ENCODE data around the gene KIF1A.
"Not testable (repeated sequence)": the region's sequence is repeated elsewhere in the genome, so short reads cannot be mapped to it uniquely, and the experiment has no call there.

The KIF1A gene

DNA sequence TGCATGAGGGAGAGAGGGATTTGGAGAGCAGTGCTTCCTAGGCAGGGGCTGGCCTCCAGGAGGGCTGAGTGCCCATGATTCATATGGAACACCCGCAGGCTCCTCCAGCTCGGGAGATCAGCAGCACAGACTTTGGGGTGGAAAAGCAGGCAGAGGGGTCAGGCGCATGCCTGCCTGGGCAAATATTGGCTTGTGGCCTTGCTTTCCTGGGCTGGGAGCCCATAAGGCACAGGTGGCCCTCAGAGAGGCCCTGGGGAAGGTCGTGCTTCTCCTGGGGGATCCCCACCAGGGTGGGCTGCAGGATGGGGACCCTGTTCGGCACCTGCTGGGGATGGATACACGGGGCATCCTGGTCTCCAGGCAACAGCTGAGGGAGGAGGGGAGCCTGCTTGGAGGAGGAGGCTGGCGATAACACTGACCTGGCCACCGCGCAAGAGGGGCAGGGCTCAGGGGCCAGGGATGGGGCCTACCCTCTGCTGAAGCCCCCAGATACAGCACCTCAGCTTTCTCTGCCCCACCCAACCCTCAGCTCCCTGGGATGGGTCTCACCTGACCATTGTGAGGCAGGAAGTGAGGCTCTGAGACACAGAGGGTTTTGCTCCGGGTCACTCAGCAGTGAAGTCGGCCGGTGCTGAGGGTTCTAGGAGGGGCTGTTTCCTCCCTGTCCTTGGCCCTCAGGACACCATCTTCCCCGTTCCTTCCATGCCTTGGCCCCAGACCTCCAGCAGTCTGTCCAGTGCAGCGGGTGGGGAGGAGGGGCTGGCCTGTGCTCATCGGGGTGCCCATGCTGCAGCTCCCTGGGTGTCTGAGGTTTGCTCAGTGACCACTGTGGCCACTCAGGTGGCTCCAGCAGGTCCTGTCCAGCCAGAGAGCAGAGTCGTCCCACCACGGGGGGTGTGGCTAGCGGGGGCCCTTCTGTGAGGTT lies 116.3 kb downstream of the KIF1A start:
- DNase-seq (ENCODE audit: low read depth in 2 of 2), result no peak

DNA sequence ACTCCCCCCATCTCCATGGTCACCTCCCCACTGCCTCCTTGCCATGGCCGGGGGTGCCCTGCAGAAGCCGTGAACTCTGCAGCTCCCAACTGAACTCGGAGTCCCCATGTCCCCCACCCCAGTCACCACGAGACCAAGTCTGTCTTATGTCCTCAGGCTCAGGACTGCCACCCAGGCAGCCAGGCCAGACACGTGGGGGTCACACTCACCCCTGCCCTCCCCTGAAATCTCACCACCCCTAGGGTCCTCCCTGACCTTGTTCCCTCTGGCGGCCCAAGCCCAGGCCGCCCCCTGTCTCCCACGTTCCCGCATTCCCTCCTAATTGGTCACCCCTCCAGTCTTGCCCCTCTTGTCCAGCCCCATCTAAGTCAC lies 117.4 kb downstream of the KIF1A start:
- no peak for DNase-seq (ENCODE audit: low read depth in 2 of 2)

DNA sequence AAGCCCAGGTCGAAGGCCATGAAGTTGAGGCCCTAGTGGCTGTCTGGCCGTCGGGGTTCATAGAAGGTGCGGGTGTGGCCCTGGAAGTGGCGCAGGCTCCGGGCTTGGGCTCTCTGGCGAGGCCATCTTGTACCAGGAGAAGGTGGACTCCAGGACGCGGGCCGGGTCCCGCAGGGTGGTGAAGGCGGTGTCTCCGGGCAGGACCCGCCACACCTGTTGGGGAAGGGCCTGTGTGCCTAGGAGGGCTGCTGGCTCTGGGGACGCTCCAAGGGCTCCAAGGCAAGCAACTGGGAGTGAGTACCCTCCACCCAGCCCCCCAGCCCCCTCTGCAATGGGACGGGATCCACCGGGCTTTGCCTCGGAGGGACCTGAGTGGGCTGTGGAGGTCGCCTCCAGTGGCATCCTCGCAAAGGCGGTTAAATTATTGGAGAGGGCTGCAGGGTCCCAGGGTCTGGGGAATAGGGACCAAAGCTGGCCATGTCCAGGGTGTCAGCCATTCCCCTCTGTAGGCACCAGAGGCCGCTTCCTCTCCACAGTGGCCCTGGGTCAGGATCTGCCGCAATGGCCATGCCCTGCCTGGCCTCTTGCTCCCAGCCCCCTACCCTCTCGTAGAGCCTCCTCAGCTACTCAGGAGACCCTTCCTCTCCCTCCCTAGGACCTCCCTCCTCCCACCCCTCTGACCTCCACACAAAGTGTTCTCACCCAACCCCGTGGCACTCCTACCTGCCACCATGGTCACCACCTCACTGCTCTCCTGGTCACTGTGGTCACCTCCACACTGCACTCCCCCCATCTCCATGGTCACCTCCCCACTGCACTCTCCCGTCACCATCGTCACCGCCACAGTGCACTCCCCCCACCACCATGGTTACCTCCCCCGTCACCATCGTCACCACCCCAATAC lies 118.0 kb downstream of the KIF1A start:
- no peak for DNase-seq (ENCODE audit: low read depth in 2 of 2)

DNA sequence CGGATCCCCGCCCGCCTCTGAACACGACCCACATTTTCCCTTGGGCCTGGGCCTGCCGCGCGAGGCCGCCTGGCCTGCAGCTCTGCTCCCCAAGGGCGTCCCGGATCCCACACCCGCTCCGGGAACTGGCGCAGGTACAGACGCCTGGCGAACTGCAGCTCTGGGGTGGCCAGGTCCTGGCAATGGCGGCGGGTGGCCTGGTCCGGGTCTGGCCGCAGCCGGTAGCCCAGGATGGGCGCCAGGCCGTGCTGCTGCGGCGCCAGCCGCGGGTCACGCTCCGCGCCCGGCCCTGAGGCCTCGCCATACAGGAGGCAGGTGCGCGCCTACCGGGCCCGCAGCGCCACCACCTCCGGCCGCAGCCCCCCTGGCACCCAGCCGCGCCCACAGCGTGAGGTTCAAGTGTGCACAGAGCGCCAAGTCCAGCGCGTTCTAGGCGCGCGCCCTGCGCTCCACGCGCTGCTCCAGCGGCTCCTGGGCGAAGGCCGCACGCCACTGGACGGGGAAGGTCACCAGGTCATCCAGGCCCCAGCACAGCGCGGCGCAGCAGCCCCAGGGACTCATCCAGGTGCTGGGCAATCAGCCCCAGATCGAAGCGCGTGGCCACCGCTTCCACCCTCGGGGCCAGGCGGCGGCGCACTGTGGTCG lies 118.8 kb downstream of the KIF1A start:
- no peak for DNase-seq (ENCODE audit: low read depth in 2 of 2)

DNA sequence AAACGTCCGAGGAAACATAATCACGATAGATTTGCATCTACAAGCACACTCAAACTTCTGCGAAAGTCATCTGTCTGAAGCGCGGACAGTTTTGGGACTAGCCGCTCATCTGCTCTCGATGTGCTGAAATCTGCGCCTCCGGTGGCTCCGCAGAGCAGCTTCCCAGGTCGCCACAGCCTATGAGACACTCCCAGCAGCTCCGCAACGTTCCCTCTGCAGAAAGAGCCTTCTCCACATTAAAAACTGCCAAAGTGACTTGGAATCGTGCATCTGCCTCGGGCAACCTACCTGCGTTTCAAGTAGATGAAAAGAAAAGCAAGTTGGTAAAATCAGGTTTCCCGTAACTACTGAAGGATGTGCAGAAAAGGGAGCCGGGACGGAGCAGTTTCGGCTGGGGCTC lies 119.4 kb downstream of the KIF1A start:
- not testable (repeated sequence) for DNase-seq (ENCODE audit: low read depth in 2 of 2)

DNA sequence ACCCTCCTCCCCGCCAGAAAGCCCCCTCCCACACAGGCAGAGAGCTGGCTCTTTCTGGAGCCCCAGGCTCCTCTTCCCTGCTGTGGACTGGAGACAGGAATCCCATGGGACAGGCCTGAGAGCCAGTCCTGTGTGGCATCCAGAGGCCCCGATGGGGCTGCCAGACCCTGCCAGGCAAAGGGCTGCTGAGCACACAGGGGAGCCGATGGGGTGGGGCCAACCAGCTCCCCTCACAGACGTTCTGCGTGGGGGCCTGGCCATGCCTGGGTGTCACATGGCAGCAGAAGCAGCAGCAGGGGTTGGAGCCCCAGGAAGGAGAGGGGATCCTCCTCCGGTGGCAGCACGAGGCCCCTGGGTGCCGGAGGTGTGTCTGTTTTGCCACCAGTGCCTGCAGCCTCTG lies 120.2 kb downstream of the KIF1A start:
- DNase-seq (ENCODE audit: low read depth in 2 of 2), result not testable (repeated sequence)

DNA sequence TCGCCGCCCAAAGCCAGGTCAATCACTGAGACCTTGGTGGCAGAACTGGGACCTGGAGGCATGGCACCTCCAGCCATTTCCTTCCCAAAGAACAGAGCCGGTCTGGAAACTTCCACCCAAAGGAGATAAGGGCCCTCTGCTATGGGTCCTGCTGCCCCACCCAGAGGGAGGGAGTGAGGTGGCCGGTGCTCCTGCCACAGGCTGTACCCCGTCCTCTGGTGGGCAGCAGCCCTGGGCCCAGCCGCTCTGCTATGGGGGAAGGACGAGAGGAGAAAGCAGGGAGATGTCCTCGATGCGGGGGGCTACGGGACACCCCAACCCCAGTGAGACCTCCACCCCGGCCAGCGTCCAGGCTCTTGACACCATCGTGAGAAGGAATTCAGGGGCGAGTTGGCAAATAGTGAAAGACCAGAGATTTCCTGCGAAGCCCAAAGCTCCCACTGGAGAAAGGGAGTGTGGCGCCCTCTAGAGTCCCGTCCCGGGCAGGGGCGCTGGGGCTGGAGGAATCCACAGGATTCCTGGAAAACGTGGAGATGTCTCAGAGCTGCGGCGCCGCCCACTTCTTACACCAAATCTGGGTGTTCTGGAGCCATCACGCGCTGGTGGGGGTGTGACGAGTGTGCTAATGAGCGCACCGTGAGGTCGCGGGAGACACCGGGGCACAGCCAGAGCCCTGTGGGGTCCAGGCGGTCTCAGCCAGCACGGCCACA lies 121.0 kb downstream of the KIF1A start:
- DNase-seq (ENCODE audit: low read depth in 2 of 2), result not testable (repeated sequence)

DNA sequence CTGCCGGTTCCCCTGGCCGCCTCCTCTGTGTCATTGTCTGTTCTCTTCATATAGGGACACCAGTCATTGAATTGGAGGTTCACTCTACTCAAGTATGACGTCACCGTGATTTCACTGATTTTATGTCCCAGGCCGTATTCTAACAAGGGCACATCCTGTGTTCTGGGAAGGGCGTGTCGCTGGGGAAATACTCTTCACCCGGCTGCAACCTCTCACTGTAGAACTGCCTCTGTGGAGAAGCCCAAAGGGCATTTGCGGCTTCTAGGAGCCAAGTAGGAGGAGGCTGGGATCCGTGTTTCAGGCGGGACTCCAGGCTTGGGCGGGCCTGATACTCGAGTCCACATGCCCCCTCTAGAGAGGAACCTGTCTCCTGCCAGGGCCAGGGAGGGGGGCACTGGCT lies 123.5 kb downstream of the KIF1A start:
- DNase-seq (ENCODE audit: low read depth in 2 of 2), result not testable (repeated sequence)

DNA sequence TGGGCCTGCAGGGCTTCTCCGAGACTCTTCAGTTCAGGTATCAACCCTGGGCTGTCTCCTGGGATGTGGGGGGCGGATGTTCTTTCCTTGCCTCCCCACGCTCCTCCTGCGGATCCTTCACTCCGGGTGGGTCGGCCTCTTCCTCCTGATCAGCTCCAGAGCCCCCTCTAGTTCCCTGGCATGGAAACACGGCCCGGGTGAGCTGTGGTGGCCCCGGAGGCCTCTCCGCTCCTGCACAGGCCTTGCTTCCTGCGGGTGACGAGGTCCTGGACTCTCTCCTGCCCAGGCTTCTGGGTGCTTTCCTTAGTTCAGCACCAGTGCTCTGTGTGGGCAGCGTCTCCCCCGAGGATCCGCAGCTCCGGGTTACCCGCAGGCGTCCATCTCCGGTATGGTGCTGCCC lies 124.4 kb downstream of the KIF1A start:
- DNase-seq (ENCODE audit: low read depth in 2 of 2), result not testable (repeated sequence)

DNA sequence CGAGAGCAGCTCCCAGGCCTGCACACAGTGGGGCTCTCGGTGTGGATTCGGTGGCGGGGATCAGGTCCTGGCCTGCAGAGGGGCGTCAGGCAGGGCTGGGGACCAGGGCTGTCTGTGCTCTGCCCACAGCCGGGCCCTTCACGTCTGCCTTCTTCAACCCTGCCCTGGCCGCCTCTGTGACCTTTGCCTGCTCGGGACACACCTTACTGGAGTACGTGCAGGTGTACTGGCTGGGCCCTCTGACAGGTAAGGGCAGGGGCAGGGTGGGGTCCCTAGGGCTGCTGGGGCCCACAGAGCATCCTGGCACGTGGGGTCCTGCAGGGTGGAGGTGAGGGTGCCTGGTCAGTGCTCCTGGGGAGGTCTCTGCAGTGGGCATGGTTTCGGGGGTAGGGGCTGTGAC lies 125.7 kb downstream of the KIF1A start:
- not testable (repeated sequence) for DNase-seq (ENCODE audit: low read depth in 2 of 2)

DNA sequence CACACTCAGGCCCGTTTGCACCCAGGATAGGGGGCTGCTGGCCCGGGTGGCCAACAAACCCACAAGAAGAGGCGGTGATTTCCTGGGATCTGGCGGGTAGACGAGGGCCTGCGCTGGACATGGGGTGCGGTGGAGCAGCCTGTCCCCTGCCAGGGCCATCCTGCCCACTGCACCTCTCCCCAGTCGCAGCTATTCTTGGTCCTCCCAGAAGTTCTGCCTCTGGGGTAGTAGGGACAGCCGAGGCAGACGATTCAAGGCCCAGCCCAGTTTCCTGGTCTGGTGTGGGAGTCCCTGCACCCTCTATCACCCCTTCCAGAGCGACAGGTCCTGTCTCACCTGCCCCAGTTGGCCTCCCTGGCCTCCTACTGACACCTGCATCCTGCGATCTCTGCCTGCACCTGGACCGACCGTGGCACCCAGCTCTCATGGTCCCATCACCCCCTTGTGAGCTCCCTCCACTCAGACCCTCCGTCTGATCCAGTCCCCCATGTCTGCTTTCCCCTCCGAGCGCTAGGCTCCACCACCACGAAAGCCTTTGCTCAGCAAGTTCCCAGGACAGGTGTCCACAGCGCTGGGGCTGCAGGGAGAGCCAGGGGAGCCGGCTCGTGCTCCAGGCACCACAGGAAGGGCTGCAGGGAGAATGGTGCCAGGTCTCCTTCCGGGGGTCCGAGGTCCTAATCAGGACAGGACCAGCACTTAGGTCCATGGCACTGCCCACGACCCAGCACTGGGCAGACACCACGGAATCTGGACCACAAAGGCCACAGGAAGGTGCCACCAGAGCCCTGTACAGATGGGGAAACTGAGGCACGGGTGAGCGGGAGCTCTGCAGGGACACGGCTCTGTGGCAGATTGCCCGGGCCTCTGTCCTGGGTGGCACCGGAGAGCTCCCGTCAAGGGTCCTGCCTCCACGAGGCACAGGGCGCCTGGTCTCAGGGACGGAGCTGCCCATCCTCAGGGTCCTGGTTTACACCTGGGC lies 127.1 kb downstream of the KIF1A start:
- DNase-seq (ENCODE audit: low read depth in 2 of 2), result not testable (repeated sequence)

DNA sequence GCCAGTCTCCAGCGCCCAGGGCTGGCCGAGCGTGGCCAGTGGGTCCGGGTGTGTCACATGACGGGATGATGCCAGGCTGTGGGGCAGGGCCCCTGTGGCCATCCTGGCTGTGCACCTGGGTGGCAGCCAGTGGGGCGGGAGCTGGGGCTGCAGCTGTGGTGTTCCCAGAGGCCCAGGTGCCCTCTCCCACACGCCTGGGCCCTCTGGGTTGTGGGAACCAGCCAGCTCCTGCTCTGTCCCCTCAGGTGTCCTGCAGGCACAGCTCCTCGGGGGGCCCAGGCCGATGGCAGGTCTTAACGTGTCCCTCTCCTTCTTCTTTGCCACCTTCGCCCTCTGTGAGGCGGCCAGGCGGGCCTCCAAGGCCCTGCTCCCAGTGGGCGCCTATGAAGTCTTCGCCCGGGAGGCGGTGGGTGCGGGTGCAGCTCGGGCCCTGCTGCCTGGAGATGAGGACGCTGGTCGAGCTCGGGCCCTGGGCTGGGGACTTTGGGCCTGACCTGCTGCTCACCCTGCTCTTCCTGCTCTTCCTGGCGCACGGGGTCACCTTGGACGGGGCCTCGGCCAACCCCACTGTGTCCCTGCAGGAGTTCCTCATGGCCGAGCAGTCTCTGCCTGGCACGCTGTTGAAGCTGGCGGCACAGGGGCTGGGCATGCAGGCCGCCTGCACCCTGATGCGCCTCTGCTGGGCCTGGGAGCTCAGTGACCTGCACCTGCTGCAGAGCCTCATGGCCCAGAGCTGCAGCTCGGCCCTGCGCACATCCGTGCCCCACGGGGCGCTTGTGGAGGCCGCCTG lies 128.2 kb downstream of the KIF1A start, which contains the start of gene AQP12A:
Gene AQP12A, plus strand, starts transcription at position 236 of the 790 bp plus-strand sequence. Its CDS starts 48 bp downstream, at position 284.
- not testable (repeated sequence) for DNase-seq (ENCODE audit: low read depth in 2 of 2)

DNA sequence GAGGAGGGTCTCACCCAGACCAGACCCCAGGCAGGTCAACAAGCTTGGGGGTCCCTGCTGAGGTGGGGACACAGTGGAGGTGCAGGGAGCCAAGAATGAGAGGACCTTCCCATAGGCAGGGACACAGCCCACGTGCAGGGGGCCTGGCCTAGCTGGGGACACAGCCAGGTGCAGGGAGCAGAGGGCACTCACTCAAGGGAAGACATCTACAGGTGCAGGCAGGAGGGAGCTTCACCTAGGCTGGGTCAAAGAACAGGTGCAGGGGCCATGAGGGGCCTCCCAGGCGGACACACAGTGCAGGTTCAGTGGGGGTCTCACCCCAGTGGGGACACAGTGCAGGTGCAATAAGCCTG lies 129.0 kb downstream of the KIF1A start:
- not testable (repeated sequence) for DNase-seq (ENCODE audit: low read depth in 2 of 2)

DNA sequence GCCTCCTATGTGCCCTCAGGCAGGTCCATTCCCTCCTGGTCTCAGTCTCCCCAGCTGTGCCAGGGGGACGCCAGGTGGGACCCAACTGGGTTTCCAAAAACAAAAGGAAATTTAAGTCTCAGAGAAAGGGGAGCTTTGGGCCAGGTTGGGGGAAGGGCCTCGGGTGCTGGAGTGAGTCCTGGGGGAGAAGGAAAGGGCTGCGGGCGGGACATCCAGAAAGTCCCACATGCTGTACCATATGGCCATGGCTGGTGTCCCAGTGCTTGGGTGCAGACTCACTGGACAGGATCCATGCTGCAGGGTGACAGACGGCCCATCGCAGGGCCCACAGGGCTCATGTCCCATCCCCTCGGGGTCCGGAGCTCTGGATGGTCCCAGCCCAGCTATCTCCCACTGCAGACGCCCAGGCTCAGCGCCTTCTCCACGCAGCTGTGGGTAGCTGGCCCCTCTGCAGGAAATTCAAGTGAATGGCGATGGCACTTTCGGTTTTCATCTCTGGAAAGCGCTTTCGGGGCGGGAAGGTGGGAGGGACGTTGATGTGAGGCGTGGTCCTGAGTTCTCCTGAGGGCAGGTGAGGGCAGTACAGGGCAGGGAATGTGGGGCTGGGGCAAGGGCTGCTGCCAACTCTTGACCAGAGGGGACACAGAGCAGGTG lies 129.5 kb downstream of the KIF1A start:
- DNase-seq (ENCODE audit: low read depth in 2 of 2), result not testable (repeated sequence)

DNA sequence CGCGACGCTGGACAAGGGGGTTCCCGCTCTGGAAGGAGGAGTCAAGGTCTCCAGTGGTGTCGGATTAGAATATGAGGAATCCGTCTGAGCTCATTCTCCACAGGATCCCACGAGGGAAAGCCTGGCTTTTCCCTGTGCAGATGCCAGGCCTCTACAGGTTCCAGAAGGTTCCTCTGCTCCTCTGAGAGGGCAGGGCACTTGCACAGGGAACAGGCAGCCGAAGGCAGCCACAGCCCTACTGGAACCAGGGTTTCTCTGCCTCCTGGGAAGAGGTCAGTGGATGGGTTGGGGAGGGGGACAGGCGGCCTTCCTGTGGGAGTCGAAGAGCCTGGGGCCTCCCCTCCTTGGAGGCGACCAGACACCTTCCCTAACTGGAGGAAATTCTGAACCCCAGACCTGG lies 130.0 kb downstream of the KIF1A start:
- DNase-seq (ENCODE audit: low read depth in 2 of 2), result no peak

DNA sequence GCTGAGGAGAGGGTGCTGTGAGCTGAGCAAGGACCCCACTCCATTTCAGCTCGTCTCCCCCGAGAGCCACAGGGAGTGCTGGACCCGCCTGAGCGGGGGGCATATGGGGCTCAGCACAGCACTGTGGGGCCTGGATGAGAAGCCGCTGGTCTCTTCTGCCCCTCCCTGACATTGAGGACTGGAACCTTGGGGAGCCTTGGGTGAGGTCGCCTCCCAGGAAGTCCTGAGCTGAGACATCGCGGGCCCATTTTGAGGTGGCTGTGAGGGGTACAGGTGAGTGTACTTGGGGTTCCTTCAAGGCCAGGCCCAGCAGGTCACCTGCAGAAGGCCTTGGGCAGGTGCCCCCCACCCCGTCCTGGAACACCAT lies 131.5 kb downstream of the KIF1A start:
- no peak for DNase-seq (ENCODE audit: low read depth in 2 of 2)

DNA sequence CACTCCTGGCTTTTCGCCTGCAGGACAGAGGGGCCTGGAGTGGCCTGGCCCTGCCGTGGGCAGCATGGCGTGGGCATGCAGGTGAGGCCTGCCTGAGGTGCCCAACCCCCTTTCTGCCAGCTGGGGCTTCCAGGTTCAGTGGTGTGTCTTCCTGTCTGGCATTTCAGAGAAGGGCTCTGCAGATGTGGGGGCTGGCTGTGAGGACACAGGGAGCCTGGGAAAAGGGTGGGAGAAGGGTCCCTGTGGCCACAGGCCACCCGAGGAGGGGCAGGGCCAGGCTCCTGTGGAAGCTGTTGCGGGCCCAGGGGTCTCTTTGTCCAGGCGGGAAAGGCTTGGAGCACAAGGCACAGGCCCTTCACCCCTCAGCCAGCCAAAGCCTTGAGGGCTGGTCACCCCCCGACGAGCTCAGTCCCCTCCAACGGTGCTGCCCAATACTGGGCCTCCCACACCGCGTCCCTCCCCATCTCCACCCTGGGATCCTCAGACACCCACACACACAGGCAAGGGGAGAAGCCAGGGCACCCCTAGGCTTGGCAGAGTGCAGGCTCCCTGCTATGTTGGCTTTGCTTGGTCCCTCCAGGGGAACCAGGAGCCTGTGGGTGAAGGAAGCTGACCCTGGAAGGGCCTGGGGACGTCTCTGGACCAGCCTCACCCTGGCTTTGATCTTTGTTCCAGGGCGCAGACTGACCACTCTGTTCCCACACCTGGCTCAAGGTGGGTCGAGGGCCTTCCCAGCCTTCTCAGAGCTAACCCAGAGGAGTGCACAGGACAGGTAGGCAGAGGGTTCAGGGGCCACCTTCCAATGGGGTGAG lies 132.1 kb downstream of the KIF1A start:
- no peak for DNase-seq (ENCODE audit: low read depth in 2 of 2)

Measured in activated CD4-positive, alpha-beta T cell treated with anti-CD3 and anti-CD28 coated beads for 24 hours (primary cell).